ENCODE results near the gene CACNB2.

- TF ChIP-seq EP300 (IDR thresholded peaks at IDR 0.05): no peak
- TF ChIP-seq POLR2A (IDR thresholded peaks at IDR 0.05; ENCODE audit: low read depth): no peak
- TF ChIP-seq, protein P1, sequence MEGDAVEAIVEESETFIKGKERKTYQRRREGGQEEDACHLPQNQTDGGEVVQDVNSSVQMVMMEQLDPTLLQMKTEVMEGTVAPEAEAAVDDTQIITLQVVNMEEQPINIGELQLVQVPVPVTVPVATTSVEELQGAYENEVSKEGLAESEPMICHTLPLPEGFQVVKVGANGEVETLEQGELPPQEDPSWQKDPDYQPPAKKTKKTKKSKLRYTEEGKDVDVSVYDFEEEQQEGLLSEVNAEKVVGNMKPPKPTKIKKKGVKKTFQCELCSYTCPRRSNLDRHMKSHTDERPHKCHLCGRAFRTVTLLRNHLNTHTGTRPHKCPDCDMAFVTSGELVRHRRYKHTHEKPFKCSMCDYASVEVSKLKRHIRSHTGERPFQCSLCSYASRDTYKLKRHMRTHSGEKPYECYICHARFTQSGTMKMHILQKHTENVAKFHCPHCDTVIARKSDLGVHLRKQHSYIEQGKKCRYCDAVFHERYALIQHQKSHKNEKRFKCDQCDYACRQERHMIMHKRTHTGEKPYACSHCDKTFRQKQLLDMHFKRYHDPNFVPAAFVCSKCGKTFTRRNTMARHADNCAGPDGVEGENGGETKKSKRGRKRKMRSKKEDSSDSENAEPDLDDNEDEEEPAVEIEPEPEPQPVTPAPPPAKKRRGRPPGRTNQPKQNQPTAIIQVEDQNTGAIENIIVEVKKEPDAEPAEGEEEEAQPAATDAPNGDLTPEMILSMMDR (IDR thresholded peaks at IDR 0.05): no peak
- TF ChIP-seq POLR2AphosphoS5 (IDR thresholded peaks at IDR 0.05): no peak
These were observed 437.8 kb downstream of the CACNB2 start for GRCh38 chr10:18577823-18578685.

Measured in esophagus muscularis mucosa (tissue), 4 donors.